Skeletal muscle cell (primary cell): ENCODE measurements around the gene NPAS1.
"Not testable (repeated sequence)": the region's sequence is repeated elsewhere in the genome, so short reads cannot be mapped to it uniquely, and the experiment has no call there.

Source experiments
- DNase-seq: peaks from one replicate; pipeline ENCODE4 v3.0.0-alpha.2; 2010; ENCODE audit warnings: low read depth
- H3K4me3 ChIP-seq: 2 replicates; pipeline ENCODE4 v1.5.1; 2011; ENCODE audit warnings: low read depth, mild to moderate bottlenecking, control low read depth, low read length, moderate library complexity

NPAS1 gene

GRCh38 chr19:47070756-47071155, 51.1 kb downstream of the NPAS1 start:
- no peak for DNase-seq
- no peak overlapping the region for H3K4me3 ChIP-seq

GRCh38 chr19:47071731-47072130, 52.1 kb downstream of the NPAS1 start:
- no peak overlapping the region for H3K4me3 ChIP-seq

DNA sequence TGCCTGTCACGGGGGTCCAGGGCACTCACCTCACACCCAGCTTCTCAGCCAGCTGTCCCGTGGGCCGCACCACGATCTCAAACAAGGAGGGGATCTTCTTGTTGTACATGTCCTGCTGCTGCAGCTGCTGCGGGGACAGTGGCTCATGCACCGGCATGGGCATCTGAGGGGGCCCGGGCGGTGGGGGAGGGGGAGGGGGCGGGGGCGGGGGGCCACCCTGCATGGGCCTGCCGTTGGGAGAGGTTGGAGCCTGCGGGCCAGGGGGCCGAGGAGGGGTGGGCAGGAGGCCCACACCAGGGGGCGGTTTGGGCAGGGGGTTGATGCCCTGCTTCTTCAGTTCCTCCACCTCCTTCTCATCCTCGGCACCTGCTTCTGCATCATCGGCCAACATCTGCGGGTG, 52.7 kb downstream of the NPAS1 start:
- H3K4me3 ChIP-seq, result no peak overlapping the region
- no peak for DNase-seq

More at GRCh38 chr19:47071731-47072130, 52.1 kb downstream of the NPAS1 start:
- DNase-seq, result no peak

- no peak for DNase-seq
- H3K4me3 ChIP-seq, result no peak overlapping the region
These were observed 53.9 kb downstream of the NPAS1 start for GRCh38 chr19:47073574-47073973.

DNA sequence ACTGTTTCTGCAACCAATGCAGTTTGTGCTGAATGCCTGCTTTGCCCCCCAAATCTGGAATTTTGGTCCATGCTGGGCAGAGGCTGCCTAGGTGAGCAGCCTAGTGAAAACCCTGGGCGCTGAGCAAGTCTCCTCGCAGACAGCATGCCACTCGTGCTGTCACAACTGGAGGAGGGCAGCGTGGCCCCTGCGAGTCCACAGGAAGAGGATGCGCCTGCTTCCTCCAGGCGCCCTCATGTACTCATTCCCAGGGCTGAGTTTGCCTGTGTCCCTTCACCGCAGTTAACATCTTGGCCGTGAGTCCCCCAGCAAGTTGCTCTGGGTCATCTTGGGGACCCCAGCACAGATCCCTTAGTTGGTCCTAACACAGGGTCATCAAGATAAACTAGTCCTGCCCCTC, 55.0 kb downstream of the NPAS1 start:
- H3K4me3 ChIP-seq, result no peak overlapping the region
- no peak for DNase-seq

DNA sequence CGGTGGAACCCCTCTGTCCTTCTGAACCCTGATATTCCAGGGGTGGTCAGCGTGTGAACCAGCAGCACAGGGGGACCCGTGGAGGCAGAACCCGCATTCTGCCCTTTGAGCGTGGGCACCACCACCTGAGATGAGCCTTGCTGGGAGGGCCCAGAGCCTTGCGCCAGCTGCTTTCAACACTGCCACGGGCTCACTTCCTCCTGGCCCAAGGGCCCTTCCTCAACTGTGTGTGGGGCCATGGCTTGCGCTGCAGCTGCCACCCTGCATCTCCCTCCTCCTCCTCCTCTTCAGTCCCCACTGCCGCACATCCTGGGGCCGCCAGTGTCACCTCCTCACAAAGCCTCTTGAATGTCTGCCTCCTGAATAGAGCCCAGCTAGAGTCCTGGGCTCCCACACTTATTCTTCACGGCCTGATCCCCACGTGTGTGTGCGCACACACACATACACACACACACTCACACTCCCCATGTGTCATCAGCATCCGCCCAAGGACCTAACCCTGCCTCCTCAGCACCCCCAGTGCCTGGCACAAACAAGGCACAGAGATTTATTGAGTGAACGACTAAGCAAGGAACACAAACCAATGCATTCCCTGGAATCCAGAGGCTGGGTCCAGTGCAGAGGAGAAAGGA, 55.7 kb downstream of the NPAS1 start:
- no peak overlapping the region for H3K4me3 ChIP-seq
- DNase-seq, result no peak

- DNase-seq, result no peak
- H3K4me3 ChIP-seq, result no peak overlapping the region
These were observed 56.3 kb downstream of the NPAS1 start for GRCh38 chr19:47075941-47076340.

DNA sequence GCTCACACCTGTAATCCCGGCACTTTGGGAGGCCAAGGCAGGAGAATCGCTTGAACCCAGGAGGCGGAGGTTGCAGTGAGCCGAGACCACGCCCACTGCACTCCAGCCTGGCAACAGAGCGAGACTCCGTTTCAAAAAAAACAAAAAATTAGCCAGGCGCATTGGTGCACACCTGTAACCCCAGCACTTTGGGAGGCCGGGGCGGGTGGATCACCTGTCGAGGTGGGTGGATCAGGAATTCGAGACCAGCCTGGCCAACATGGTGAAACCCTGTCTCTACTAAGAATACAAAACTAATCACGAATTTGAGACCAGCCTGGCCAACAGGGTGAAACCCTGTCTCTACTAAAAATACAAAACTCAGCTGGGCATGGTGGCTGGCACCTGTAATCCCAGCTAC, 58.7 kb downstream of the NPAS1 start:
- DNase-seq, result not testable (repeated sequence)

GRCh38 chr19:47081095-47081494, 61.5 kb downstream of the NPAS1 start:
- no peak overlapping the region for H3K4me3 ChIP-seq
- no peak for DNase-seq

More for the DNA sequence above, 58.7 kb downstream of the NPAS1 start:
- not testable (repeated sequence) for H3K4me3 ChIP-seq

DNA sequence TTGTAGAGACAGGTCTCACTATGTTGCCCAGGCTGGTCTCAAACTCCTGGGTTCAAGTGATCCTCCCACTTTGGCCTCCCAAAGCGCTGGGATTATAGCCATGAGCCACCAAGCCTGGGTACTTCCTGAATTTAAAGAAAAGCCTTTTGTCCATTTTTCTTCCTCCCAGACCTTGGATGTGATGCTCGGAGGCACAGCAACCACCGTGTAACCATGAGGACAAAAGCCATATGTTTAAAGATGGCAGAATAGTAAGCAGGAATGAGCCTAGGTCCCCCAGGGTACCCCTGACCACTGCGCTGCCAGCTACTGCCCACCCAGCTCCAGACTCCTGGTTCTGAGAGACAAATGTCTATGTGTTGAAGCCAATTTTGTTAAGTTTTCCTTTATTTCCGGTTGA, 62.9 kb downstream of the NPAS1 start:
- no peak overlapping the region for H3K4me3 ChIP-seq
- DNase-seq, result no peak

GRCh38 chr19:47084879-47085439, 65.3 kb downstream of the NPAS1 start:
- DNase-seq, result no peak
- no peak overlapping the region for H3K4me3 ChIP-seq

GRCh38 chr19:47086280-47086679, 66.6 kb downstream of the NPAS1 start:
- no peak overlapping the region for H3K4me3 ChIP-seq
- DNase-seq, result no peak

DNA sequence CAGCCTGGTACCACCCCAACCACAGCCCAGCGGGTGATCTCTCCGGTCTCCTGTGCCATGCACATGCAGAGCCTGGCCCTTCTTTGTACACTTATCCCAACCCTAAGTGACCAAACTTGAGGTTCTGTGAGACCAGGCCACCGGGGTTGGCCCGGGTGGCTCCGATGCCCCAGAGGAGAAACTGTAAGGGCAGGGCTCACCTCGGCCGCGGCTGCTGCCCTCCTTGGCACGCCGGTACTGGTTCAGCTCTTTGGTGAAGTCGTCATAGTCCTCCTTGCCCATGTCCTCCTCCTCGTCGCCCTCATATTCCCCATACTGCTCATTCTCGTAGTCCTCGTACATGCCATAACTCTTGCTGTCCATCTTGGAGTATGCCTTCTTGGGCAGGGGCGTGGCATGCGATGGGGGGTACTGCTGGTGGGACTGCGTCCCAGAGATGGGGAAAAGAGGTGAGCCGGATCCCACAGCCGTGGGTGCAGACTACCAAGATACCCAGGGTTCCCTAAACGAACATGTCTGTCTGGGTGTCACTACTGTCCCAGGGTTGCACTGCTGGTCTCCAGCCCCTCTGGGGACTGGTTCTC, 70.2 kb downstream of the NPAS1 start:
- no peak for DNase-seq
- H3K4me3 ChIP-seq, result no peak overlapping the region

GRCh38 chr19:47093254-47093653, 73.6 kb downstream of the NPAS1 start:
- no peak overlapping the region for H3K4me3 ChIP-seq
- no peak for DNase-seq

DNA sequence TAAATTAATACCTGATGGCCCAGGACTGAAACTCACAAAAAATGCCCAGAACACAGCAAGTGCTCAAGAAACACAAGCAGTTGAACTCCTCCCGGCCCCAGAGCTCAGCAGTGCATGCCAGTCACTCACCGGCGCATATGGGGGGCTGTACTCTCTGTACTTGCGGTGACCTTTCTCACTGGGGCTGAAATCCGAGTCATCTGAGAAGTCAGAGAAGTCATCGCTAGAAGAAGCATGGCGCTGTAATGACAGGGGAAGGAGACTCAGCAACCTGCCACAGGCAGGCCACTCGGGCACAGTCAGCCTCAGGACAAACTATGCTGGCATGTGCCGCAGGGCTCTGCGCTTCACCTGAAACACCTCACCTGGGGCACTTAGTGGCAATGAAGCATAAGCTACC, 74.2 kb downstream of the NPAS1 start:
- no peak overlapping the region for H3K4me3 ChIP-seq
- DNase-seq, result no peak

GRCh38 chr19:47094557-47095475, 75.2 kb downstream of the NPAS1 start:
- H3K4me3 ChIP-seq, result no peak overlapping the region
- DNase-seq, result no peak
